K562 treated with DMSO at 1 percent for 24 hours (cell line): ENCODE measurements around the gene SUCLG2. TPM values are rescaled to one million over a fixed set of nuclear protein-coding genes. Genes with fewer than 3 reads are reported as not detected.

ENCODE experiments used
- total RNA-seq: library from RNA; unstranded; fragments of 300-600 nt; gene quantifications from 2 replicates; pipeline ENCODE4 v1.2.3, GENCODE V29; 2022; ENCODE audit warnings: low read depth; ENCODE audit not compliant: insufficient read depth

The SUCLG2 gene
- total RNA-seq, result 11.5 and 14.5 TPM in 2 replicates

DNA sequence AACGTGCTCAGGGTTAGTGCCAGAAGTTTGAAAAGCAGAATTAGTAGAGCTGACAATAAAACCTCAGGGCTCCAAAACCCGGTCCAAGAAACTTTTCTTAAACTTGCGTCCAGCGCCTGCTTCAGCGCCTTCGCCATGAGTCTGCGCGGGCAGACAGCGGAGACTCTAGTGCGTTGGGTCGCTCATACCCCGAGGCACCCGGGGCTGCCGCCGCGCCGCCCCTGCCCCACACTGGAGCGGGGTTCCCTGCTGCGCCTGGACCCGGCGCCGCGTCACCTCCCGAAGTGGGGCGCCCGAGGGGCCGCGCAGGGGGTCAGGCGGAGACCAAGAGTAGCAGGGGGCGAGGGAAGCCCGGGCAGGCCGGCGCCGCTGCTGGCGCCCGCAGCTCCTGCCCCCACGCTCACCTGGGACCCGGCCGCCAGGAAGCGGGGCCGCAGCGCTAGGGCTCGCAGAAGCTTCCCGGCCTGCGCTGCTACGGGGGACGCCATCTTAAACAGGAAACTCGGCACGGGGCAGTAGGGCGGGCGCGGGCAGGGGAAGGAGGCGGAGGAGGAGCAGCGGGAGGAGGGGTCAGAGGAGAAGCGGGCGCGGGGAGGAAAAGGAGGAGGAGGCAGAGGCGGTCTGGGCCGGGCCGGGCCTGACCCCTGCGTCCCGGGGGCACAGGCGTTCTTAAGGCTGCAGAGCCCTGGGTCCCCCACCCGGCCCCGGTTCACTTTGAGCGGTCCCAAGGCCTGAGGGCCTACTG lies at the start of gene SUCLG2:
SUCLG2 (minus strand) TSS at position 514 of the 745 bp plus-strand sequence; CDS start at position 488, 26 bp downstream.

